OCI-LY7 (cell line): Measurements from ENCODE around the gene TUBE1. TPM values are rescaled to one million over a fixed set of nuclear protein-coding genes. Genes with fewer than 3 reads are reported as not detected.

Experiments used
- BruUV-seq: library from RNA; stranded (reverse); fragments of 400-500 nt; replicated peaks from 2 replicates; lab custom pipeline; 2021; lab: Mats Ljungman, UMichigan
- CTCF ChIA-PET: fragments of 300-600 bp; sonication (Branson Sonifier 250); formaldehyde crosslinking; loops from one replicate; lab custom pipeline; 2022; ENCODE audit warnings: antibody characterized with exemption; ENCODE audit not compliant: unreplicated experiment; lab: Charles Lee
- POLR2A ChIA-PET: fragments of 300-600 bp; sonication (Branson Sonifier 250); formaldehyde crosslinking; loops from one replicate; lab custom pipeline; 2022; ENCODE audit warnings: antibody characterized with exemption; lab: Charles Lee
- DNase-seq: peaks from one replicate; pipeline ENCODE4 v3.0.0-alpha.2; 2015; ENCODE audit warnings: low spot score
- H2AFZ ChIP-seq: fragments of 200-600 bp; sonication (generic), shearing (Covaris generic); 2 replicates; pipeline ENCODE4 v1.6.1; 2014; ENCODE audit warnings: mild to moderate bottlenecking, antibody characterized with exemption, low read length, moderate library complexity
- H3K27ac ChIP-seq: fragments of 200-600 bp; sonication (generic); 2 replicates; pipeline ENCODE4 v1.5.1; 2014; ENCODE audit warnings: mixed run types, low read depth, mild to moderate bottlenecking, moderate library complexity, low read length, inconsistent platforms; ENCODE audit not compliant: poor library complexity, severe bottlenecking
- H3K36me3 ChIP-seq: fragments of 200-600 bp; sonication (generic); 2 replicates; pipeline ENCODE4 v1.6.1; 2014; ENCODE audit warnings: mild to moderate bottlenecking, antibody characterized with exemption, low read length, moderate library complexity, mixed read lengths; ENCODE audit not compliant: insufficient read depth
- H3K4me1 ChIP-seq: fragments of 200-600 bp; sonication (generic); 2 replicates; pipeline ENCODE4 v1.5.1; 2014; ENCODE audit warnings: mild to moderate bottlenecking, low read length; ENCODE audit not compliant: insufficient read depth, poor library complexity, severe bottlenecking
- H3K4me2 ChIP-seq: fragments of 200-600 bp; sonication (generic); 2 replicates; pipeline ENCODE4 v1.6.1; 2014; ENCODE audit warnings: mild to moderate bottlenecking, low read length
- H3K4me3 ChIP-seq: fragments of 200-600 bp; sonication (generic); 2 replicates; pipeline ENCODE4 v1.5.1; 2014; ENCODE audit warnings: mild to moderate bottlenecking, low read depth, low read length; ENCODE audit not compliant: poor library complexity, severe bottlenecking
- H3K79me2 ChIP-seq: fragments of 200-600 bp; sonication (generic); 2 replicates; pipeline ENCODE4 v1.6.1; 2016; ENCODE audit warnings: low read depth, mild to moderate bottlenecking, low read length, moderate library complexity, mixed read lengths; ENCODE audit not compliant: insufficient read depth
- H3K9me2 ChIP-seq: fragments of 200-600 bp; sonication (generic); 2 replicates; pipeline ENCODE4 v1.6.1; 2016; ENCODE audit warnings: mild to moderate bottlenecking, low read length, mixed read lengths; ENCODE audit not compliant: insufficient read depth
- H3K9me3 ChIP-seq: fragments of 200-600 bp; sonication (generic); 2 replicates; pipeline ENCODE4 v1.6.1; 2014; ENCODE audit warnings: mild to moderate bottlenecking, mixed run types, low read length, mixed read lengths
- H4K20me1 ChIP-seq: fragments of 200-600 bp; sonication (generic); 2 replicates; pipeline ENCODE4 v1.6.1; 2014; ENCODE audit warnings: mild to moderate bottlenecking, antibody characterized with exemption, low read length, moderate library complexity, mixed read lengths; ENCODE audit not compliant: insufficient read depth
- EZH2phosphoT487 ChIP-seq: fragments of 200-600 bp; sonication (generic); IDR thresholded peaks from 2 replicates; pipeline ENCODE4 v1.6.1; 2018; ENCODE audit warnings: low read depth, borderline replicate concordance, mild to moderate bottlenecking, mixed run types, antibody characterized with exemption, low read length, moderate library complexity, mixed read lengths
- intact Hi-C: fragments of 100-400 bp; cut with micrococcal nuclease; formaldehyde crosslinking; loops from one replicate; pipeline ENCODE4 v1.10.0; 2022; ENCODE audit not compliant: unreplicated experiment
- total RNA-seq, 2 experiments: library from RNA; depleted of rRNA in 1 of 2; stranded (reverse); fragments of >200 nt in 1 of 2; shearing (Covaris generic) in 1 of 2; gene quantifications; 2 replicates each; pipeline ENCODE4 v1.2.3, GENCODE V29; 2014 to 2022
- TF ChIP-seq, protein P1 (sequence below): fragments of 200-600 bp; sonication (generic); conservative IDR thresholded peaks from 2 replicates; pipeline ENCODE4 v1.5.1; 2014; ENCODE audit warnings: mild to moderate bottlenecking, antibody characterized with exemption, low read length, moderate library complexity, mixed read lengths

Gene TUBE1
- total RNA-seq, 2 experiments from 2014 or later = 27.9 to 32.6 TPM

GRCh38 chr6:112022749-112023148 lies 64.5 kb downstream of the TUBE1 start:
- POLR2A ChIA-PET = no interaction called here
- Histone ChIP-seq H3K36me3 (no peaks in the 10 kb centered on the region), H3K79me2 (no peaks in the 10 kb centered on the region), H4K20me1 (no peaks in the 10 kb centered on the region), H3K27ac (no peak overlapping the region), H3K9me2 (no peaks in the 10 kb centered on the region), H3K4me3 (no peak overlapping the region), H2AFZ (no peak overlapping the region), H3K9me3 (no peaks in the 10 kb centered on the region), H3K4me2 (no peak overlapping the region), H3K4me1 (peaks cover under 1% of the 10 kb centered on the region)
- no TSS peak for BruUV-seq
- intact Hi-C loops = no loop called here
- DNase-seq = no peak
- CTCF ChIA-PET = no interaction called here
- TF ChIP-seq EZH2phosphoT487 = no peak
- TF ChIP-seq, protein P1, sequence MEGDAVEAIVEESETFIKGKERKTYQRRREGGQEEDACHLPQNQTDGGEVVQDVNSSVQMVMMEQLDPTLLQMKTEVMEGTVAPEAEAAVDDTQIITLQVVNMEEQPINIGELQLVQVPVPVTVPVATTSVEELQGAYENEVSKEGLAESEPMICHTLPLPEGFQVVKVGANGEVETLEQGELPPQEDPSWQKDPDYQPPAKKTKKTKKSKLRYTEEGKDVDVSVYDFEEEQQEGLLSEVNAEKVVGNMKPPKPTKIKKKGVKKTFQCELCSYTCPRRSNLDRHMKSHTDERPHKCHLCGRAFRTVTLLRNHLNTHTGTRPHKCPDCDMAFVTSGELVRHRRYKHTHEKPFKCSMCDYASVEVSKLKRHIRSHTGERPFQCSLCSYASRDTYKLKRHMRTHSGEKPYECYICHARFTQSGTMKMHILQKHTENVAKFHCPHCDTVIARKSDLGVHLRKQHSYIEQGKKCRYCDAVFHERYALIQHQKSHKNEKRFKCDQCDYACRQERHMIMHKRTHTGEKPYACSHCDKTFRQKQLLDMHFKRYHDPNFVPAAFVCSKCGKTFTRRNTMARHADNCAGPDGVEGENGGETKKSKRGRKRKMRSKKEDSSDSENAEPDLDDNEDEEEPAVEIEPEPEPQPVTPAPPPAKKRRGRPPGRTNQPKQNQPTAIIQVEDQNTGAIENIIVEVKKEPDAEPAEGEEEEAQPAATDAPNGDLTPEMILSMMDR = no peak

GRCh38 chr6:112021691-112022310 lies 65.5 kb downstream of the TUBE1 start:
- intact Hi-C loops = no loop called here
- BruUV-seq = no TSS peak
- Histone ChIP-seq H3K9me3 (no peaks in the 10 kb centered on the region), H3K27ac (no peak overlapping the region), H4K20me1 (no peaks in the 10 kb centered on the region), H3K4me3 (no peak overlapping the region), H3K79me2 (no peaks in the 10 kb centered on the region), H3K36me3 (no peaks in the 10 kb centered on the region), H3K4me2 (no peak overlapping the region), H2AFZ (no peak overlapping the region), H3K9me2 (no peaks in the 10 kb centered on the region), H3K4me1 (no peaks in the 10 kb centered on the region)
- DNase-seq = no peak
- ChIA-PET CTCF (no interaction called here), POLR2A (interaction anchor here (0.7 kb wide), 1 partner anchor 299 kb away, joined by 3 read pairs; no protein-coding TSS in a partner anchor)
- TF ChIP-seq EZH2phosphoT487 = no peak

Other genes with a start within 250 kb of the TUBE1 start
- 57.3 and 65.3 TPM in 2 replicates for gene FYN, start 214.0 kb downstream of the TUBE1 start, total RNA-seq (2014; rRNA removed; shearing (Covaris generic))
- gene FYN, start 214.0 kb downstream of the TUBE1 start, total RNA-seq (2022) = 92.9 and 109 TPM in 2 replicates
- not detected in 2 replicates for gene CCN6, start 33.4 kb downstream of the TUBE1 start, total RNA-seq (2014; rRNA removed; shearing (Covaris generic))
- gene CCN6, start 33.4 kb downstream of the TUBE1 start, total RNA-seq (2022) = not detected in 2 replicates
- 3.7 and 14.9 TPM in 2 replicates for gene FAM229B, start 109 bp upstream of the TUBE1 start, total RNA-seq (2014; rRNA removed; shearing (Covaris generic))
- 6.2 and 8.2 TPM in 2 replicates for gene FAM229B, start 109 bp upstream of the TUBE1 start, total RNA-seq (2022)
- gene LAMA4, start 167.1 kb upstream of the TUBE1 start, total RNA-seq (2014; rRNA removed; shearing (Covaris generic)) = not detected in 2 replicates
- gene LAMA4, start 167.1 kb upstream of the TUBE1 start, total RNA-seq (2022) = not detected in 2 replicates